Right atrium auricular region (tissue), 2 donors: ENCODE results near the gene ERH. TPM values are rescaled to one million over a fixed set of nuclear protein-coding genes. Genes with fewer than 3 reads are reported as not detected.
A peak's percentile ranks its signal among the peaks of the same experiment; 100 is the strongest.

Experiments used
- DNase-seq: peaks from one replicate; pipeline ENCODE4 v3.0.0-alpha.2; 2019; ENCODE audit warnings: low spot score
- H3K27ac ChIP-seq, 2 donors: fragments of 200-600 bp; sonication (generic); 1 replicate in 1 of 2; 2 replicates in 1 of 2; pipeline ENCODE4 v1.5.1; 2016 to 2019
- H3K27me3 ChIP-seq, 2 donors: fragments of 200-600 bp; sonication (generic); one replicate each; pipeline versions ENCODE4 v1.5.1 to v1.6.0; 2017 to 2019
- H3K36me3 ChIP-seq: fragments of 200-600 bp; sonication (generic); one replicate; pipeline ENCODE4 v1.5.1; 2016
- H3K4me1 ChIP-seq, 2 donors: fragments of 200-600 bp; sonication (generic); one replicate each; pipeline versions ENCODE4 v1.5.1 to v1.6.0; 2017 to 2019
- H3K4me3 ChIP-seq, 2 donors: fragments of 200-600 bp; sonication (generic); 1 replicate in 1 of 2; 2 replicates in 1 of 2; pipeline ENCODE4 v1.5.1; 2017 to 2019; ENCODE audit warnings: mild to moderate bottlenecking in 1 of 2, moderate library complexity in 1 of 2
- H3K9me3 ChIP-seq, 2 donors: fragments of 200-600 bp; sonication (generic); one replicate each; pipeline ENCODE4 v1.5.1; 2019
- CTCF ChIP-seq, 2 donors: fragments of 200-600 bp; sonication (generic); IDR thresholded peaks; one replicate each; pipeline ENCODE4 v1.5.1; 2019; ENCODE audit warnings: antibody characterized with exemption in 2 of 2
- total RNA-seq, 2 donors: library from RNA; depleted of rRNA; stranded (reverse); fragments of >200 nt; gene quantifications; one replicate each; pipeline ENCODE4 v1.1.0, GENCODE V29; 2016

The ERH gene
- total RNA-seq, 2 donors from 2014 or later: 47.1 to 55.1 TPM

- Histone ChIP-seq H3K27ac (no peak overlapping the region), H3K9me3 (no peaks in the 10 kb centered on the region), H3K4me3 (no peak overlapping the region), H3K4me1 (peaks cover 0 to 10% of the 10 kb centered on the region in 2 donors), H3K36me3 (peaks cover 5% of the 10 kb centered on the region), H3K27me3 (no peaks in the 10 kb centered on the region)
- TF ChIP-seq CTCF (IDR thresholded peaks at IDR 0.05): no peak
- DNase-seq: no peak
Observed at GRCh38 chr14:69350892-69351291, 47.2 kb downstream of the ERH start.

GRCh38 chr14:69349091-69349777, 48.9 kb downstream of the ERH start:
- H3K9me3 ChIP-seq: no peaks in the 10 kb centered on the region
- H3K4me1 ChIP-seq: no peaks in the 10 kb centered on the region
- no peak overlapping the region for H3K27ac ChIP-seq
- no peaks in the 10 kb centered on the region for H3K27me3 ChIP-seq
- TF ChIP-seq CTCF (IDR thresholded peaks at IDR 0.05): no peak
- no peak overlapping the region for H3K4me3 ChIP-seq
- peaks cover 5% of the 10 kb centered on the region for H3K36me3 ChIP-seq
- no peak for DNase-seq

GRCh38 chr14:69346710-69347109, 51.4 kb downstream of the ERH start:
- no peak overlapping the region for H3K4me3 ChIP-seq
- peak; percentile 50 to 71 for TF ChIP-seq CTCF (IDR thresholded peaks at IDR 0.05)
- H3K27me3 ChIP-seq: no peaks in the 10 kb centered on the region
- peaks cover 0 to 9% of the 10 kb centered on the region in 2 donors for H3K4me1 ChIP-seq
- H3K27ac ChIP-seq: no peak overlapping the region
- no peak for DNase-seq
- H3K9me3 ChIP-seq: no peaks in the 10 kb centered on the region
- peaks cover 5% of the 10 kb centered on the region for H3K36me3 ChIP-seq

GRCh38 chr14:69345402-69345801, 52.7 kb downstream of the ERH start:
- H3K36me3 ChIP-seq: peaks cover 5% of the 10 kb centered on the region
- H3K4me1 ChIP-seq: peaks cover 0 to 9% of the 10 kb centered on the region in 2 donors
- no peak overlapping the region for H3K4me3 ChIP-seq
- no peak overlapping the region for H3K27ac ChIP-seq
- TF ChIP-seq CTCF (IDR thresholded peaks at IDR 0.05): no peak
- no peaks in the 10 kb centered on the region for H3K9me3 ChIP-seq
- no peaks in the 10 kb centered on the region for H3K27me3 ChIP-seq
- no peak for DNase-seq

- Histone ChIP-seq H3K4me3 (no peak overlapping the region), H3K27me3 (no peaks in the 10 kb centered on the region), H3K27ac (no peak overlapping the region), H3K4me1 (peaks cover 0 to 9% of the 10 kb centered on the region in 2 donors), H3K36me3 (peaks cover 11% of the 10 kb centered on the region), H3K9me3 (no peaks in the 10 kb centered on the region)
- no peak for TF ChIP-seq CTCF (IDR thresholded peaks at IDR 0.05)
- no peak for DNase-seq
Observed at GRCh38 chr14:69344171-69344570, 53.9 kb downstream of the ERH start.
